T-helper 17 cell (primary cell): ENCODE data around the gene ZNF565. TPM values are rescaled to one million over a fixed set of nuclear protein-coding genes. Genes with fewer than 3 reads are reported as not detected.
"Not testable (repeated sequence)": the region's sequence is repeated elsewhere in the genome, so short reads cannot be mapped to it uniquely, and the experiment has no call there.

ENCODE experiments used
- ATAC-seq: fragments of 150-1000 bp; cut with Tn5 transposase; 2 replicates; pipeline ENCODE4 v1.10.0; 2021; ENCODE audit warnings: mild to moderate bottlenecking, moderate library complexity
- DNase-seq, 3 donors: peaks; one replicate each; pipeline versions ENCODE4 v3.0.0 to v3.0.0-alpha.2; 2020 to 2021
- H3K9me3 ChIP-seq: one replicate; pipeline ENCODE4 v1.7.0; 2013; ENCODE audit warnings: low read length, mild to moderate bottlenecking; ENCODE audit not compliant: control insufficient read depth, poor library complexity, severe bottlenecking
- H3K27ac Mint-ChIP-seq: one replicate; pipeline ENCODE4 v1.8.0; 2022; ENCODE audit warnings: mild to moderate bottlenecking, moderate library complexity, mixed read lengths
- H3K27me3 Mint-ChIP-seq: one replicate; pipeline ENCODE4 v1.8.0; 2022; ENCODE audit warnings: mixed read lengths
- H3K36me3 Mint-ChIP-seq: one replicate; pipeline ENCODE4 v1.8.0; 2022; ENCODE audit warnings: low read depth, mixed read lengths
- H3K4me1 Mint-ChIP-seq: one replicate; pipeline ENCODE4 v1.8.0; 2022; ENCODE audit warnings: mild to moderate bottlenecking, mixed read lengths
- H3K4me3 Mint-ChIP-seq: one replicate; pipeline ENCODE4 v1.8.0; 2022; ENCODE audit warnings: mild to moderate bottlenecking, moderate library complexity, mixed read lengths
- total RNA-seq, 4 donors: library from RNA in 2 of 4; stranded (reverse) in 2 of 4; gene quantifications; one replicate each; pipeline ENCODE4 v1.2.3 and lab custom pipeline; 2022 to 2026

ZNF565 gene
- total RNA-seq, 2 donors from 2014 or later: 9.3 to 9.4 TPM

GRCh38 chr19:36236946-36237310 is 22.5 kb upstream of the ZNF565 start:
- H3K9me3 ChIP-seq: peaks cover 53% of the 10 kb centered on the region
- Mint-ChIP-seq H3K4me3 (no peak overlapping the region), H3K27ac (no peak overlapping the region), H3K4me1 (no peaks in the 10 kb centered on the region), H3K36me3 (peaks cover 8% of the 10 kb centered on the region), H3K27me3 (no peaks in the 10 kb centered on the region)
- no peak for ATAC-seq
- DNase-seq: no peak

GRCh38 chr19:36236304-36236945 is 22.0 kb upstream of the ZNF565 start:
- no peak overlapping the region for H3K27ac Mint-ChIP-seq
- H3K4me3 Mint-ChIP-seq: peak overlapping the region; percentile 5
- H3K9me3 ChIP-seq: peaks cover 55% of the 10 kb centered on the region
- H3K36me3 Mint-ChIP-seq: peaks cover 8% of the 10 kb centered on the region
- ATAC-seq: no peak
- no peaks in the 10 kb centered on the region for H3K27me3 Mint-ChIP-seq
- DNase-seq: no peak
- no peaks in the 10 kb centered on the region for H3K4me1 Mint-ChIP-seq

GRCh38 chr19:36233626-36234025 is 19.2 kb upstream of the ZNF565 start:
- peaks cover 19% of the 10 kb centered on the region for H3K36me3 Mint-ChIP-seq
- H3K9me3 ChIP-seq: peaks cover 69% of the 10 kb centered on the region
- not testable (repeated sequence) for H3K27me3 Mint-ChIP-seq, H3K4me3 Mint-ChIP-seq, ATAC-seq, DNase-seq, H3K4me1 Mint-ChIP-seq, H3K27ac Mint-ChIP-seq

GRCh38 chr19:36225219-36225892 is 10.9 kb upstream of the ZNF565 start:
- no peak for DNase-seq
- H3K9me3 ChIP-seq: peaks cover 15% of the 10 kb centered on the region
- H3K4me1 Mint-ChIP-seq: peaks cover 9% of the 10 kb centered on the region
- H3K36me3 Mint-ChIP-seq: peaks cover 22% of the 10 kb centered on the region
- no peak for ATAC-seq
- H3K27me3 Mint-ChIP-seq: no peaks in the 10 kb centered on the region
- no peak overlapping the region for H3K4me3 Mint-ChIP-seq
- no peak overlapping the region for H3K27ac Mint-ChIP-seq

- DNase-seq (no peak), ATAC-seq (no peak)
- Mint-ChIP-seq H3K4me1 (peaks cover 18% of the 10 kb centered on the region), H3K27me3 (no peaks in the 10 kb centered on the region), H3K27ac (no peak overlapping the region), H3K4me3 (no peak overlapping the region), H3K36me3 (peaks cover 13% of the 10 kb centered on the region)
- no peaks in the 10 kb centered on the region for H3K9me3 ChIP-seq
These were observed 8.0 kb upstream of the ZNF565 start for GRCh38 chr19:36222503-36222902.

GRCh38 chr19:36221474-36221873 is 7.0 kb upstream of the ZNF565 start:
- Mint-ChIP-seq H3K27ac (peak overlapping the region; percentile 12), H3K36me3 (peaks cover 13% of the 10 kb centered on the region), H3K4me3 (no peak overlapping the region), H3K4me1 (peaks cover 23% of the 10 kb centered on the region), H3K27me3 (no peaks in the 10 kb centered on the region)
- DNase-seq (no peak), ATAC-seq (no peak)
- no peaks in the 10 kb centered on the region for H3K9me3 ChIP-seq

GRCh38 chr19:36215276-36216123 is 1.0 kb upstream of the ZNF565 start:
- Mint-ChIP-seq H3K27ac (no peak overlapping the region), H3K4me1 (peaks cover 16% of the 10 kb centered on the region), H3K36me3 (peaks cover 3% of the 10 kb centered on the region), H3K27me3 (no peaks in the 10 kb centered on the region), H3K4me3 (no peak overlapping the region)
- H3K9me3 ChIP-seq: no peaks in the 10 kb centered on the region
- ATAC-seq (peak; percentile 1), DNase-seq (no peak)

GRCh38 chr19:36212895-36213294 is 1.6 kb downstream of the ZNF565 start:
- no peaks in the 10 kb centered on the region for H3K9me3 ChIP-seq
- Mint-ChIP-seq H3K27me3 (no peaks in the 10 kb centered on the region), H3K27ac (no peak overlapping the region), H3K36me3 (no peaks in the 10 kb centered on the region), H3K4me3 (no peak overlapping the region), H3K4me1 (peaks cover 10% of the 10 kb centered on the region)
- ATAC-seq: no peak
- no peak for DNase-seq

- ATAC-seq: no peak
- no peak overlapping the region for H3K4me3 Mint-ChIP-seq
- no peaks in the 10 kb centered on the region for H3K27me3 Mint-ChIP-seq
- H3K4me1 Mint-ChIP-seq: peaks cover 9% of the 10 kb centered on the region
- H3K27ac Mint-ChIP-seq: no peak overlapping the region
- H3K36me3 Mint-ChIP-seq: peaks cover 4% of the 10 kb centered on the region
- no peaks in the 10 kb centered on the region for H3K9me3 ChIP-seq
- no peak for DNase-seq
These were observed 4.0 kb downstream of the ZNF565 start for GRCh38 chr19:36210497-36210896.

GRCh38 chr19:36209372-36209771 is 5.1 kb downstream of the ZNF565 start:
- H3K4me1 Mint-ChIP-seq: peaks cover 9% of the 10 kb centered on the region
- H3K4me3 Mint-ChIP-seq: no peak overlapping the region
- peaks cover 4% of the 10 kb centered on the region for H3K36me3 Mint-ChIP-seq
- ATAC-seq (no peak), DNase-seq (no peak)
- no peaks in the 10 kb centered on the region for H3K27me3 Mint-ChIP-seq
- H3K9me3 ChIP-seq: no peaks in the 10 kb centered on the region
- no peak overlapping the region for H3K27ac Mint-ChIP-seq

GRCh38 chr19:36207605-36208252 is 6.7 kb downstream of the ZNF565 start:
- Mint-ChIP-seq H3K27me3 (no peaks in the 10 kb centered on the region), H3K36me3 (peaks cover 6% of the 10 kb centered on the region), H3K27ac (no peak overlapping the region), H3K4me1 (peaks cover 9% of the 10 kb centered on the region), H3K4me3 (no peak overlapping the region)
- no peaks in the 10 kb centered on the region for H3K9me3 ChIP-seq
- ATAC-seq (no peak), DNase-seq (no peak)

- Mint-ChIP-seq H3K27me3 (no peaks in the 10 kb centered on the region), H3K36me3 (peaks cover 6% of the 10 kb centered on the region), H3K4me3 (no peak overlapping the region), H3K4me1 (peaks cover 5% of the 10 kb centered on the region), H3K27ac (no peak overlapping the region)
- no peaks in the 10 kb centered on the region for H3K9me3 ChIP-seq
- DNase-seq (no peak), ATAC-seq (no peak)
These were observed 11.2 kb downstream of the ZNF565 start for GRCh38 chr19:36203293-36203692.

- no peaks in the 10 kb centered on the region for H3K27me3 Mint-ChIP-seq
- H3K4me3 Mint-ChIP-seq: no peak overlapping the region
- peaks cover 7% of the 10 kb centered on the region for H3K36me3 Mint-ChIP-seq
- no peak overlapping the region for H3K27ac Mint-ChIP-seq
- ATAC-seq (no peak), DNase-seq (no peak)
- H3K9me3 ChIP-seq: no peaks in the 10 kb centered on the region
- peaks cover 5% of the 10 kb centered on the region for H3K4me1 Mint-ChIP-seq
These were observed 12.8 kb downstream of the ZNF565 start for GRCh38 chr19:36201684-36202083.
